Mucosa of descending colon (tissue), 3 donors: Measurements from ENCODE around the gene LNPEP. TPM values are rescaled to one million over a fixed set of nuclear protein-coding genes. Genes with fewer than 3 reads are reported as not detected.

Experiments
- ATAC-seq: fragments of 200-7000 bp; cut with Tn5 transposase; one replicate; pipeline ENCODE4 v1.9.1; 2020; ENCODE audit warnings: mild to moderate bottlenecking, moderate library complexity
- DNase-seq, 3 donors: peaks; one replicate each; pipeline ENCODE4 v3.0.0-alpha.2; 2020
- H3K36me3 ChIP-seq: fragments of 200-600 bp; one replicate; pipeline ENCODE4 v1.8.0; 2021; ENCODE audit warnings: low read depth, mild to moderate bottlenecking
- H3K4me1 ChIP-seq: fragments of 200-600 bp; one replicate; pipeline ENCODE4 v1.8.0; 2021; ENCODE audit warnings: low read depth, mild to moderate bottlenecking
- H3K4me3 ChIP-seq: fragments of 200-600 bp; one replicate; pipeline ENCODE4 v1.8.0; 2021; ENCODE audit warnings: mild to moderate bottlenecking
- H3K9me3 ChIP-seq: fragments of 200-600 bp; one replicate; pipeline ENCODE4 v1.8.0; 2021; ENCODE audit warnings: mild to moderate bottlenecking
- CTCF ChIP-seq: fragments of 200-600 bp; IDR thresholded peaks from one replicate; pipeline ENCODE4 v1.8.0; 2022; ENCODE audit warnings: antibody characterized with exemption, mild to moderate bottlenecking
- intact Hi-C, 2 donors: fragments of 100-400 bp; cut with DNase I in 1 of 2; cut with micrococcal nuclease in 1 of 2; formaldehyde crosslinking; loops; one replicate each; pipeline versions ENCODE4 v1.11.0 to v1.11.1; 2022; cut with DNase I, micrococcal nuclease
- total RNA-seq, 3 donors: library from RNA; stranded (reverse); fragmentation: NEBNext Ultra II Directional in 2 of 3; extraction: Animal tissue kit (Norgen Biotek cat#: 25700) in 2 of 3; gene quantifications; one replicate each; pipeline versions ENCODE4 v1.2.1 to v1.2.4, GENCODE V29; 2021 to 2023
- donor health status: DM: no; HTN: no; CAD: no; lungs with moderate emphysema.
- donor health status: DM: no; HTN: no; CAD: no.
- donor health status: DM: no; HTN: yes; CAD: no.

The LNPEP gene
- total RNA-seq, 3 donors from 2014 or later: 32.3 to 54.7 (median 38.2) TPM

- DNase-seq: no peak
- H3K4me1 ChIP-seq: peaks cover 4% of the 10 kb centered on the region
- no peaks in the 10 kb centered on the region for H3K9me3 ChIP-seq
- intact Hi-C loops: no loop called here
- no peak overlapping the region for H3K4me3 ChIP-seq
- no peaks in the 10 kb centered on the region for H3K36me3 ChIP-seq
- ATAC-seq: no peak
- no peak for TF ChIP-seq CTCF
Measured at GRCh38 chr5:96942078-96942477, 6.2 kb downstream of the LNPEP start.

DNA sequence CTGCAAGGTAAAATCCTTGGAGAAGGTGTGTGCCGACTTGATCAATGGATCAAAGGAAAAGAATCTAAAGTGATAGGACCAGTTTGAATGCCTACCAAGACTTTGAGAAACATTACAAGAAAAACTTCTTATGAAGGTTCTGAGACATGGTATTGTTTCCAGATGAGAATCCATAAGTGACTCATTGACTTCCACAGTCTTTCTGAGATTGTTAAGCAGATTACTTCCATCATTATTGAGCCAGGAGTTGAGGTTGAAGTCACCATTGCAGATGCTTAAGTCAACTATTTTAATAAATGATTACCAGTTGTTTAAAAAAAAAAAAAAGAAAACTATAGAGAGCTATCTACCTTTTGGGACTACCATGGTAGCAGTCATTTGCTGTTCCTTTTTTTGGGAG lies 7.0 kb downstream of the LNPEP start:
- Histone ChIP-seq H3K4me1 (peaks cover 4% of the 10 kb centered on the region), H3K36me3 (no peaks in the 10 kb centered on the region), H3K4me3 (no peak overlapping the region), H3K9me3 (no peaks in the 10 kb centered on the region)
- DNase-seq (no peak), ATAC-seq (no peak)
- TF ChIP-seq CTCF: no peak
- intact Hi-C loops: no loop called here

GRCh38 chr5:96943799-96944198 lies 7.9 kb downstream of the LNPEP start:
- Histone ChIP-seq H3K4me3 (no peak overlapping the region), H3K4me1 (peaks cover 4% of the 10 kb centered on the region), H3K36me3 (no peaks in the 10 kb centered on the region), H3K9me3 (no peaks in the 10 kb centered on the region)
- TF ChIP-seq CTCF: no peak
- intact Hi-C loops: no loop called here
- ATAC-seq (no peak), DNase-seq (no peak)

DNA sequence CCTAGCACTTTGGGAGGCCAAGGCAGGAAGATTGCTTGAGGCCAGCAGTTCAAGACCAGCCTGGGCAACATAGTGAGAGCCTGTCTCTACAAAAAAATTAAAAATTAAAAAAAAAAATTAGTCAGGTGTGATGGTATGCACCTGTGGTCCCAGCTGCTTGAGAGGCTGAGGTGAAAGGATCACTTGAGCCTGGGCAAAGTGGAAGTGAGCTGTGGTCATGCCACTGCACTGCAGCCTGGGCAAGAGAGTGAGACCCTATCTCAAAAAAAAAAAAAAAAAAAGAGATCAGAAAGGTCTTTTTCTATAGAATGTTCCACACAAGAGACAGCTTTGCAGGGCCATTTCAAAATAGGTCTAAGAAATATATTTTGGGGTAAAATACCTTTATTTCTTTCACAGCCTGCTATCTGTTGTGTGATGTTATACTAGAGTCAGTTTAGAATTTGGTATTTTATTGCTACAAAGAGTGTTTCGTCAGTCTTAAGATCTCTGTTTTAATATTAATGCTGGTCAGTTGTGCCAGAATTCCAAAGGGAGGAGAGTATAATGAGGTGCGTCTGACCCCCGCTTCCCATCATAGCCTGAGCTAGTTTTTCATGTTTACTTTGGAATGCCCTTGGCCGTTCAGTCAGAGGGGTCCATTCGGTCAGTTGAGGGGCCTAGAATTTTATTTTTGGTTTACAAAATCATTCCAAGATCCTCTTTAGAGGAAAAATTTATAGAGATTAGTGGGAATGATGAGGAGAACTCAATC lies 9.4 kb downstream of the LNPEP start:
- no peak overlapping the region for H3K4me3 ChIP-seq
- TF ChIP-seq CTCF: no peak
- ATAC-seq (no peak), DNase-seq (no peak)
- no peaks in the 10 kb centered on the region for H3K36me3 ChIP-seq
- no peaks in the 10 kb centered on the region for H3K4me1 ChIP-seq
- intact Hi-C loops: no loop called here
- no peaks in the 10 kb centered on the region for H3K9me3 ChIP-seq

DNA sequence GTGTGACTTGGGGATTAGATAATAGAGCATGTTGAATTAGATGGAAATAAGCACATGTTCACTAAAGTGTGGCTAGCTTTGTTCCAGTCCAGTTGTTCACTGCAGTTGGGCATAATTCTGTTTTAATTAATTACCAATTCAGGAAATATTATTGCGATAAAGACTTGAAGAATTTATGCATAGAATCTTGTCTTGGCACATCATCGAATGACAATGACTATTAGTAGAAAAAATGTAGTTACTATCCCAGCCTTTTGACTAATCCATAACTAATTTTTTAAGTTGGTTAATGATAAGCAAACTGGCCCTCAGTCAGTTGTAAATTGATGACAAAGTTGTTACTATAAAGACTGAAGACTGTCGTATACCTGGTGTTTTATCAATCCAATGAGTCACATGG lies 10.5 kb downstream of the LNPEP start:
- no peaks in the 10 kb centered on the region for H3K36me3 ChIP-seq
- no peak overlapping the region for H3K4me3 ChIP-seq
- intact Hi-C loops: no loop called here
- no peaks in the 10 kb centered on the region for H3K4me1 ChIP-seq
- TF ChIP-seq CTCF: no peak
- H3K9me3 ChIP-seq: no peaks in the 10 kb centered on the region
- DNase-seq (no peak), ATAC-seq (no peak)
